Mesothelial cell of epicardium (in vitro differentiated cells): ENCODE measurements around the gene NATD1. TPM values are rescaled to one million over a fixed set of nuclear protein-coding genes. Genes with fewer than 3 reads are reported as not detected.
A peak's percentile ranks its signal among the peaks of the same experiment; 100 is the strongest.

Source experiments
- DNase-seq, 2 experiments: peaks; one replicate each; pipeline ENCODE4 v3.0.0; 2021; ENCODE audit warnings: low spot score in 2 of 2; ENCODE audit not compliant: unreplicated experiment in 2 of 2
- H3K27ac Mint-ChIP-seq: 2 replicates; pipeline ENCODE4 v1.8.0; 2021; ENCODE audit warnings: mixed read lengths
- H3K27me3 Mint-ChIP-seq: 2 replicates; pipeline ENCODE4 v1.8.0; 2021; ENCODE audit warnings: low read depth, mixed read lengths
- H3K36me3 Mint-ChIP-seq: 2 replicates; pipeline ENCODE4 v1.8.0; 2021; ENCODE audit warnings: mixed read lengths
- H3K4me1 Mint-ChIP-seq: 2 replicates; pipeline ENCODE4 v1.8.0; 2021; ENCODE audit warnings: mixed read lengths
- H3K4me3 Mint-ChIP-seq: 2 replicates; pipeline ENCODE4 v1.8.0; 2021; ENCODE audit warnings: mild to moderate bottlenecking, moderate library complexity, mixed read lengths
- H3K9me3 Mint-ChIP-seq: 2 replicates; pipeline ENCODE4 v1.8.0; 2021; ENCODE audit warnings: mixed read lengths
- CTCF ChIP-seq: fragments of 200-600 bp; sonication (generic); IDR thresholded peaks from one replicate; pipeline ENCODE4 v1.5.0; 2021; ENCODE audit warnings: antibody characterized with exemption; ENCODE audit not compliant: unreplicated experiment
- total RNA-seq: library from RNA; stranded (reverse); gene quantifications from 3 replicates; pipeline ENCODE4 v1.2.1, GENCODE V29; 2021

NATD1 gene
- total RNA-seq, 1 donor from 2014 or later: 12.7 TPM

DNA sequence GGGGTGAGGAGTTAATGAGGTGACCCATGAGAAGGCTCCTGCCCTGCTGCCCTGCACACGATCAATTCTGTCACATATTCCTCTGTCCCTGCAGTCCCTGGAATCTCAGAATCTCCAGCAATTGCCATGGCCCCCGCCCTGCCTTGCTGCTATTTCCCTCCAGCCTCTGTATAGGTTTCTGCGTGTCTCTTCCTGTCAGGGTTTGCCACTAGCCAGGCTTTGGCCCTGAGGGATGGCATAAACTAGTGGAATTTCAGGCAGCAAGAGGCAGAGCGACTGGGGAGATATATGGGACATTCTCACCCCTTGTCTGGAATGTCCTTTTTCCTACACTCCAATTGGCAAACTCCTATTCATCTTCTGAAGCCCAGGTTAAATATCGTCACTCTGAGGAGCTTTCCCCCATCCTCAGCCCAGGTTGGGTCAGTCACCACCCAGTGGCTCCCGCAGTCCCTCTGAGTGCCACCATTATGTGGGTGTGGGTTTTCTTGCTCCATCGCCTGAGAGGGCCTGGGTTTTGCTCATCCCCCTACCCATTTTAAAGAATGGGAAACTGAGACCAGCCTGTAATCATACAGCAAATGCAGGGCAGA lies 15.5 kb upstream of the NATD1 start:
- no peak overlapping the region for H3K27ac Mint-ChIP-seq
- H3K4me3 Mint-ChIP-seq: no peak overlapping the region
- no peak for DNase-seq
- no peaks in the 10 kb centered on the region for H3K27me3 Mint-ChIP-seq
- no peaks in the 10 kb centered on the region for H3K9me3 Mint-ChIP-seq
- no peak for TF ChIP-seq CTCF
- no peaks in the 10 kb centered on the region for H3K36me3 Mint-ChIP-seq
- peaks cover 5% of the 10 kb centered on the region for H3K4me1 Mint-ChIP-seq

- Mint-ChIP-seq H3K4me3 (no peak overlapping the region), H3K4me1 (no peaks in the 10 kb centered on the region), H3K27ac (no peak overlapping the region), H3K36me3 (no peaks in the 10 kb centered on the region), H3K27me3 (no peaks in the 10 kb centered on the region), H3K9me3 (no peaks in the 10 kb centered on the region)
- no peak for DNase-seq
- TF ChIP-seq CTCF: no peak
Measured at GRCh38 chr17:21263376-21263775, 10.2 kb upstream of the NATD1 start.

- H3K9me3 Mint-ChIP-seq: no peaks in the 10 kb centered on the region
- H3K27me3 Mint-ChIP-seq: no peaks in the 10 kb centered on the region
- H3K4me1 Mint-ChIP-seq: no peaks in the 10 kb centered on the region
- H3K27ac Mint-ChIP-seq: no peak overlapping the region
- no peak overlapping the region for H3K4me3 Mint-ChIP-seq
- no peak for DNase-seq
- H3K36me3 Mint-ChIP-seq: no peaks in the 10 kb centered on the region
- TF ChIP-seq CTCF: no peak
Measured at GRCh38 chr17:21262259-21262993, 9.2 kb upstream of the NATD1 start.

GRCh38 chr17:21258593-21258992 lies 5.4 kb upstream of the NATD1 start:
- DNase-seq: no peak
- Mint-ChIP-seq H3K36me3 (no peaks in the 10 kb centered on the region), H3K27me3 (no peaks in the 10 kb centered on the region), H3K27ac (no peak overlapping the region), H3K9me3 (no peaks in the 10 kb centered on the region), H3K4me3 (no peak overlapping the region), H3K4me1 (no peaks in the 10 kb centered on the region)
- no peak for TF ChIP-seq CTCF

DNA sequence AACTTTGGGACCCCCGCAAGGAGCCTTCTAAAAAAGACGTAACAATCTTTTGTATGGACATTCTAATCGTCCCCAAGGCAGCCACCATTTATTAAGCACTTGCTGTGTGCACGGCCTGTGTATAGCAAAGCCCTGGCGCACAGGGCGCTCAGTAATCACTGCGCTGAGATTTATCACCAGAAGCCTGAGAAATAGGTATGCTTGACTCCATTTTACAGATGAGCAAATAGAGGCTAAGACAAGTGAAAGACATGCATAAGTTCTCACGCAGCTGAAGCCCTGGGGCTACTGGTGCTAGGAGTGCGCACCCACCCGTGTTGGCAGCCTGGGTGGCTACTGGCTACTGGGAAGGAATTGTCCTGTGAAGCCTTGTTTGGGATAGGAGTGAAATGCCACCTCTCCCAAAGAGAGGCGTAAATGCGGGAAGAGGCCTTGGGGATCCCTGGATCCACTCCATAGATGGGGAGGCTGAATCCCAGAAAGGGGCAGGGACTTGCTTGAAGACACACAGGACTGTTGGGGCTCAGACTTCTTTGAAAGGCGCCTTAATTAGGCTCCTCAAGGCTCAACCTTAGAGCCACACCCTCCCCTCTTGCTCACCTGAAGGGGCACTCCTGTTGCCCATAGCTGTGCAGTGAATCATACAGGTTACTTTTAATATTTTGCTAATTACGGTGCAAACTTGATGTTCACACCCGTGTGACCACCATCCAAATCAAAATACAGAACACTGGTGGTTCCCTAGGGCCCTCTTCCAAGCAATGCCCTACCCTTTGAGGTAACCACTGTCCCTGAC lies 634 bp upstream of the NATD1 start:
- Mint-ChIP-seq H3K36me3 (no peaks in the 10 kb centered on the region), H3K27ac (peak overlapping the region; percentile 78), H3K9me3 (no peaks in the 10 kb centered on the region), H3K4me1 (peaks cover 4% of the 10 kb centered on the region), H3K27me3 (no peaks in the 10 kb centered on the region), H3K4me3 (peak overlapping the region; percentile 78)
- no peak for DNase-seq
- TF ChIP-seq CTCF: no peak
